Liver (tissue), 9 donors: ENCODE data around the gene TMEM63C. TPM values are rescaled to one million over a fixed set of nuclear protein-coding genes. Genes with fewer than 3 reads are reported as not detected.

Experiments
- DNase-seq: peaks from one replicate; pipeline ENCODE4 v3.0.0-alpha.2; 2017; ENCODE audit warnings: low spot score
- H3K27ac ChIP-seq, 2 donors: one replicate each; pipeline ENCODE4 v1.7.0; 2013; ENCODE audit warnings: inconsistent platforms in 2 of 2, low read length in 2 of 2, control low read depth in 1 of 2, low read depth in 1 of 2, mild to moderate bottlenecking in 1 of 2
- H3K27me3 ChIP-seq, 4 donors: one replicate each; pipeline versions ENCODE4 v1.6.1 to v1.7.0; 2013; ENCODE audit warnings: low read length in 3 of 4, inconsistent platforms in 1 of 4, mild to moderate bottlenecking in 1 of 4, moderate library complexity in 1 of 4; ENCODE audit not compliant: control insufficient read depth in 4 of 4, insufficient read depth in 4 of 4
- H3K36me3 ChIP-seq, 4 donors: one replicate each; pipeline versions ENCODE4 v1.6.1 to v1.7.0; 2013; ENCODE audit warnings: low read length in 3 of 4, mild to moderate bottlenecking in 3 of 4, low read depth in 1 of 4, moderate library complexity in 1 of 4; ENCODE audit not compliant: control insufficient read depth in 4 of 4, insufficient read depth in 3 of 4
- H3K4me1 ChIP-seq, 4 donors: one replicate each; pipeline versions ENCODE4 v1.6.1 to v1.7.0; 2013; ENCODE audit warnings: low read length in 3 of 4, mild to moderate bottlenecking in 3 of 4, moderate library complexity in 1 of 4; ENCODE audit not compliant: control insufficient read depth in 4 of 4, insufficient read depth in 4 of 4
- H3K4me3 ChIP-seq, 3 donors: one replicate each; pipeline versions ENCODE4 v1.6.1 to v1.7.0; 2013; ENCODE audit warnings: low read length in 3 of 3, control low read depth in 1 of 3, low read depth in 1 of 3, mild to moderate bottlenecking in 1 of 3
- H3K9ac ChIP-seq, 2 donors: one replicate each; pipeline ENCODE4 v1.7.0; 2013; ENCODE audit warnings: low read length in 2 of 2, mild to moderate bottlenecking in 2 of 2, moderate library complexity in 2 of 2, control low read depth in 1 of 2, low read depth in 1 of 2
- H3K9me3 ChIP-seq, 4 donors: one replicate each; pipeline versions ENCODE4 v1.6.1 to v1.7.0; 2013; ENCODE audit warnings: low read length in 3 of 4; ENCODE audit not compliant: control insufficient read depth in 4 of 4
- ATF3 ChIP-seq: IDR thresholded peaks from 2 replicates; pipeline ENCODE4 v1.6.1; 2016; ENCODE audit warnings: antibody characterized with exemption
- EGR1 ChIP-seq, 2 donors: IDR thresholded peaks; 2 replicates each; pipeline ENCODE4 v1.6.1; 2016 to 2018; ENCODE audit warnings: antibody characterized with exemption in 2 of 2, low read depth in 2 of 2
- FOXA1 ChIP-seq: IDR thresholded peaks from 2 replicates; pipeline ENCODE4 v1.6.1; 2016; ENCODE audit warnings: antibody characterized with exemption
- HNF4A ChIP-seq, 2 donors: conservative IDR thresholded peaks; 2 replicates each; pipeline ENCODE4 v1.6.1; 2016; ENCODE audit warnings: antibody characterized with exemption in 2 of 2, mild to moderate bottlenecking in 2 of 2
- HNF4G ChIP-seq: IDR thresholded peaks from 2 replicates; pipeline ENCODE4 v1.6.1; 2016; ENCODE audit warnings: antibody characterized with exemption
- JUND ChIP-seq, 2 donors: IDR thresholded peaks; 2 replicates each; pipeline ENCODE4 v1.6.1; 2016; ENCODE audit warnings: antibody characterized with exemption in 2 of 2
- MAX ChIP-seq: IDR thresholded peaks from 2 replicates; pipeline ENCODE4 v1.6.1; 2016; ENCODE audit warnings: antibody characterized with exemption
- NR2F2 ChIP-seq: IDR thresholded peaks from 2 replicates; pipeline ENCODE4 v1.6.1; 2016; ENCODE audit warnings: antibody characterized with exemption
- RAD21 ChIP-seq, 2 donors: IDR thresholded peaks; 2 replicates each; pipeline ENCODE4 v1.6.1; 2016; ENCODE audit warnings: antibody characterized with exemption in 2 of 2, mild to moderate bottlenecking in 2 of 2
- REST ChIP-seq: IDR thresholded peaks from 2 replicates; pipeline ENCODE4 v1.6.1; 2016; ENCODE audit warnings: antibody characterized with exemption, mild to moderate bottlenecking
- RXRA ChIP-seq, 2 donors: IDR thresholded peaks; 2 replicates each; pipeline ENCODE4 v1.6.1; 2017 to 2018; ENCODE audit warnings: antibody characterized with exemption in 2 of 2, mild to moderate bottlenecking in 1 of 2
- TAF1 ChIP-seq: conservative IDR thresholded peaks from 2 replicates; pipeline ENCODE4 v1.6.1; 2016; ENCODE audit warnings: antibody characterized with exemption, mild to moderate bottlenecking
- YY1 ChIP-seq: IDR thresholded peaks from 2 replicates; pipeline ENCODE4 v1.6.1; 2016; ENCODE audit warnings: antibody characterized with exemption, mild to moderate bottlenecking
- ZBTB33 ChIP-seq: IDR thresholded peaks from 2 replicates; pipeline ENCODE4 v1.6.1; 2016; ENCODE audit warnings: antibody characterized with exemption
- WGBS: extraction: QIAGEN DNeasy Blood & Tissue Kit; methylation state at CpG from one replicate; pipeline ENCODE4 v1.1.7; 2013; 5-methylcytosine and 5-hydroxymethylcytosine counted together
- polyA plus RNA-seq, 2 donors: library from polyadenylated mRNA; stranded (reverse) in 1 of 2; unstranded in 1 of 2; fragments of 200-250 nt in 1 of 2; fragments of >200 nt in 1 of 2; fragmentation: Nextera tagmentation in 1 of 2; extraction: Ambion mirVana in 1 of 2; gene quantifications; one replicate each; pipeline versions ENCODE4 v1.2.1 to v1.2.3, GENCODE V29; 2013 to 2015
- total RNA-seq, 2 donors: library from RNA; depleted of rRNA; stranded (reverse); fragments of >200 nt; gene quantifications; one replicate each; pipeline ENCODE4 v1.2.3, GENCODE V29; 2014
- donor health status: healthy.
- donor health status: healthy.
- donor health status: healthy.
- donor health status: healthy.
- donor health status: healthy.

TMEM63C gene
- total and polyA plus RNA-seq, 4 donors = 0.13 to 1.6 (median 0.25) TPM; not detected in 1

- TF ChIP-seq ZBTB33 = no peak
Measured at GRCh38 chr14:77225254-77225653, 43.7 kb downstream of the TMEM63C start (continued).

GRCh38 chr14:77225892-77226557 is 44.4 kb downstream of the TMEM63C start:
- Histone ChIP-seq H3K9ac (no peak overlapping the region), H3K4me1 (no peaks in the 10 kb centered on the region), H3K27ac (no peak overlapping the region), H3K4me3 (no peak overlapping the region), H3K36me3 (no peaks in the 10 kb centered on the region), H3K27me3 (no peaks in the 10 kb centered on the region), H3K9me3 (peaks cover 0 to 3% (median 0%) of the 10 kb centered on the region in 4 donors)
- 90% methylated on average over 14 of the region's 14 CpGs for WGBS
- TF ChIP-seq EGR1 (IDR thresholded peaks at IDR 0.05; ENCODE audit: low read depth in 2 of 2) (no peak), JUND (IDR thresholded peaks at IDR 0.05) (no peak), HNF4G (no peak), ATF3 (no peak), YY1 (no peak), MAX (no peak), ZBTB33 (no peak), NR2F2 (no peak), RXRA (IDR thresholded peaks at IDR 0.05) (no peak), FOXA1 (no peak), HNF4A (conservative IDR thresholded peaks at IDR 0.05) (no peak), REST (no peak)
- DNase-seq = no peak

GRCh38 chr14:77228056-77228455 is 46.5 kb downstream of the TMEM63C start:
- Histone ChIP-seq H3K27ac (no peak overlapping the region), H3K4me3 (no peak overlapping the region), H3K27me3 (no peaks in the 10 kb centered on the region), H3K4me1 (no peaks in the 10 kb centered on the region), H3K9me3 (peaks cover 0 to 5% (median 0%) of the 10 kb centered on the region in 4 donors), H3K36me3 (no peaks in the 10 kb centered on the region), H3K9ac (no peak overlapping the region)
- 63% methylated on average over 6 of the region's 6 CpGs for WGBS
- no peak for DNase-seq
- no peak for TF ChIP-seq RAD21 (IDR thresholded peaks at IDR 0.05)
- TF ChIP-seq EGR1 (IDR thresholded peaks at IDR 0.05; ENCODE audit: low read depth in 2 of 2) = no peak
- TF ChIP-seq ZBTB33 = no peak
- TF ChIP-seq TAF1 = no peak
- no peak for TF ChIP-seq MAX
- no peak for TF ChIP-seq JUND (IDR thresholded peaks at IDR 0.05)
- TF ChIP-seq ATF3 = no peak
- no peak for TF ChIP-seq NR2F2
- no peak for TF ChIP-seq HNF4G
